Measurements from ENCODE around the gene DCP2. TPM values are rescaled to one million over a fixed set of nuclear protein-coding genes. Genes with fewer than 3 reads are reported as not detected.

DCP2 gene
- total and polyA plus RNA-seq, 3 donors from 2014 or later, result 19.8 to 36.8 (median 32.4) TPM

DNA sequence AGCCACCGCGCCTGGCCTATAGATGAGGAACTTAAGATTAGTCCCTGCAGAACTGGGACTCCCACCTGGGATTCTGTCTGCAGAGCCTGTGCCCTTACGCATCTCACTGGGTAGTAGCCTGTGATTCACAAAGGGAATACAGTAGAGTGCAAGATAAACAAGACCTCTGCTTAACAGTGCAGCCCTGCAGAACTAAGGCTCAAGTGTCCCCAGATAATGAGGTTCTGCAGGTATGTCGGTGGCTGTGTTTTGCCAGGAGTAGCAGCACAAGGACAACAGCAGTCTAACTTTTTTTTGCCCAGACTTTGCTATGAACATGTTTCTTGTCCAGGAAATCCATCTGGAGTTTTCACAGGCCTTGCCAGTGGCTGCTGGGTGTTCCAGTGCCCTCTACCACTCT lies 59.7 kb downstream of the DCP2 start:
- H3K27ac ChIP-seq, result no peak overlapping the region
- no peaks in the 10 kb centered on the region for H3K9me3 ChIP-seq
- WGBS, 2 donors, result 85 to 87% methylated on average over 1 to 4 of the region's 4 CpGs
- TF ChIP-seq, protein P1, sequence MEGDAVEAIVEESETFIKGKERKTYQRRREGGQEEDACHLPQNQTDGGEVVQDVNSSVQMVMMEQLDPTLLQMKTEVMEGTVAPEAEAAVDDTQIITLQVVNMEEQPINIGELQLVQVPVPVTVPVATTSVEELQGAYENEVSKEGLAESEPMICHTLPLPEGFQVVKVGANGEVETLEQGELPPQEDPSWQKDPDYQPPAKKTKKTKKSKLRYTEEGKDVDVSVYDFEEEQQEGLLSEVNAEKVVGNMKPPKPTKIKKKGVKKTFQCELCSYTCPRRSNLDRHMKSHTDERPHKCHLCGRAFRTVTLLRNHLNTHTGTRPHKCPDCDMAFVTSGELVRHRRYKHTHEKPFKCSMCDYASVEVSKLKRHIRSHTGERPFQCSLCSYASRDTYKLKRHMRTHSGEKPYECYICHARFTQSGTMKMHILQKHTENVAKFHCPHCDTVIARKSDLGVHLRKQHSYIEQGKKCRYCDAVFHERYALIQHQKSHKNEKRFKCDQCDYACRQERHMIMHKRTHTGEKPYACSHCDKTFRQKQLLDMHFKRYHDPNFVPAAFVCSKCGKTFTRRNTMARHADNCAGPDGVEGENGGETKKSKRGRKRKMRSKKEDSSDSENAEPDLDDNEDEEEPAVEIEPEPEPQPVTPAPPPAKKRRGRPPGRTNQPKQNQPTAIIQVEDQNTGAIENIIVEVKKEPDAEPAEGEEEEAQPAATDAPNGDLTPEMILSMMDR (IDR thresholded peaks at IDR 0.05), result no peak
- no peak for TF ChIP-seq POLR2A (IDR thresholded peaks at IDR 0.05)
- H3K27me3 ChIP-seq, result no peaks in the 10 kb centered on the region
- no peak for DNase-seq
- H3K4me1 ChIP-seq, result peaks cover 9% of the 10 kb centered on the region
- intact Hi-C loops (cut with DNase I; ENCODE audit: low total_unique reads), result no loop called here
- no peaks in the 10 kb centered on the region for H3K36me3 ChIP-seq (ENCODE audit: low read depth, missing control alignments)
- no peak overlapping the region for H3K4me3 ChIP-seq

DNA sequence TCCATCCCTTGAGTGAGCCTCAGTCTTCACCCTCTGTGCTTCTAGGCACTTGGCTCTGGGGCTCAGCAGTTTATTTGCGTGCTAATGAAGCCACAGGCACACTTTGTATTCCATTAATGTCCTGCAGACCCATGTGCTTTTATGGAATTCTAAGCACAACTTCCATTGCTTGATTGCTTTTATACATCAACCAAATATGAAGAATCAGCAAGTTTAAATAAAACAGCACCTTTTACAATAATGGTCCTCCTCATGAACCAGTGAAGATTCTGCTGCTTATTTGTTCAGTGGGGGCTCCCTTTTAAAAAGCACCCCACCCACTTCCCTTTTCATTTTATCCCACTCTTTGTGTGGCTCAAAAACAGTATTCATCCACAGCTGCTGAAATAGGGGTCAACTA lies 60.2 kb downstream of the DCP2 start:
- Histone ChIP-seq H3K4me3 (no peak overlapping the region), H3K9me3 (no peaks in the 10 kb centered on the region), H3K27me3 (no peaks in the 10 kb centered on the region), H3K4me1 (peaks cover 9% of the 10 kb centered on the region), H3K36me3 (ENCODE audit: low read depth, missing control alignments) (no peaks in the 10 kb centered on the region), H3K27ac (no peak overlapping the region)
- DNase-seq, result no peak
- WGBS, 2 donors, result 88 to 95% methylated on average over 1 of the region's 1 CpG
- intact Hi-C loops (cut with DNase I; ENCODE audit: low total_unique reads), result no loop called here
- TF ChIP-seq POLR2A (IDR thresholded peaks at IDR 0.05), result no peak
- TF ChIP-seq, protein P1 (IDR thresholded peaks at IDR 0.05), result no peak

DNA sequence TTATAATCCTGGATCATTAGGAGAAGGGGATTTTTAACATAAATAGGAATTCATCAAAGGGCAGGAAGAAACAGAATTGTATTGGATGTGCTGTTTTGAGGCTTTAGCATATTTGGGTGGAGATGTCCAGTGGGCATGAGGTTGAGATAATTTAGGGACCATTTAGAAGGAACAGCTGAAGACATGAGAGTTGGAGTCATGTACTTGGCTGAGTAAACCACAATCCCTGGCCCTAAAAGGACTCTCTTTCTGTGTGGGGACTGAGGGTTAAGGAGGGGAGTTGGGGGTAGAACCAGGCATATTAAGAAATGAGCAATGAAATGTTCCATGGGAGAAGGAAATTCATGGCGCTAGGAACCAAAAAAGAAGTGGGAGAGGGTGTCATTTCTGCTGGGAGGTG lies 61.5 kb downstream of the DCP2 start:
- no peaks in the 10 kb centered on the region for H3K27me3 ChIP-seq
- intact Hi-C loops (cut with DNase I; ENCODE audit: low total_unique reads), result no loop called here
- no peaks in the 10 kb centered on the region for H3K9me3 ChIP-seq
- no peak overlapping the region for H3K4me3 ChIP-seq
- no peaks in the 10 kb centered on the region for H3K36me3 ChIP-seq (ENCODE audit: low read depth, missing control alignments)
- WGBS, 2 donors, result 97 to 100% methylated on average over 1 of the region's 1 CpG
- no peak for TF ChIP-seq POLR2A (IDR thresholded peaks at IDR 0.05)
- TF ChIP-seq, protein P1 (IDR thresholded peaks at IDR 0.05), result no peak
- H3K27ac ChIP-seq, result no peak overlapping the region
- DNase-seq, result no peak
- H3K4me1 ChIP-seq, result peaks cover 2% of the 10 kb centered on the region

DNA sequence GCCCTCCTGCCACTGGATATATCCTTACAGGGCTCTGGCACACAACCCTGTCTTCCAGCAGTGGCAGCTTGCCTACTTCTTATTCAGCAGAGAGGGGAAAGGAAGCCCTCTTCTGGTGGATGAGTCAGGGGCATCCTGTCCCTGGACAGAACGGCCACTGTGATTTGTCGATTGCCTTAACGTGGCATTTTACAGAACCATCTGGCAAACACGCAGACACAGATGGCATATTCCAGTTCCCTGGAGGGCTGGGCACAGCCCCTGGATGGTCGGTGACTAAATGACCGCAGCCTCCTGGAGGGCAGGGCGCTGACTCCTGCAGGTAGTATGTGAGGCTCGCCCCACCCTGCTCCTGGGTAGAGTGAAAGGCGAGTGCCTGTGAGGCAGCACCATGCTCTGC lies 62.1 kb downstream of the DCP2 start:
- H3K4me3 ChIP-seq, result no peak overlapping the region
- 84 to 96% methylated on average over 5 to 9 of the region's 9 CpGs for WGBS, 2 donors
- no peaks in the 10 kb centered on the region for H3K9me3 ChIP-seq
- no peaks in the 10 kb centered on the region for H3K27me3 ChIP-seq
- no peak for TF ChIP-seq POLR2A (IDR thresholded peaks at IDR 0.05)
- TF ChIP-seq, protein P1 (IDR thresholded peaks at IDR 0.05), result no peak
- no peaks in the 10 kb centered on the region for H3K36me3 ChIP-seq (ENCODE audit: low read depth, missing control alignments)
- no peak for DNase-seq
- H3K4me1 ChIP-seq, result no peaks in the 10 kb centered on the region
- intact Hi-C loops (cut with DNase I; ENCODE audit: low total_unique reads), result no loop called here
- no peak overlapping the region for H3K27ac ChIP-seq

DNA sequence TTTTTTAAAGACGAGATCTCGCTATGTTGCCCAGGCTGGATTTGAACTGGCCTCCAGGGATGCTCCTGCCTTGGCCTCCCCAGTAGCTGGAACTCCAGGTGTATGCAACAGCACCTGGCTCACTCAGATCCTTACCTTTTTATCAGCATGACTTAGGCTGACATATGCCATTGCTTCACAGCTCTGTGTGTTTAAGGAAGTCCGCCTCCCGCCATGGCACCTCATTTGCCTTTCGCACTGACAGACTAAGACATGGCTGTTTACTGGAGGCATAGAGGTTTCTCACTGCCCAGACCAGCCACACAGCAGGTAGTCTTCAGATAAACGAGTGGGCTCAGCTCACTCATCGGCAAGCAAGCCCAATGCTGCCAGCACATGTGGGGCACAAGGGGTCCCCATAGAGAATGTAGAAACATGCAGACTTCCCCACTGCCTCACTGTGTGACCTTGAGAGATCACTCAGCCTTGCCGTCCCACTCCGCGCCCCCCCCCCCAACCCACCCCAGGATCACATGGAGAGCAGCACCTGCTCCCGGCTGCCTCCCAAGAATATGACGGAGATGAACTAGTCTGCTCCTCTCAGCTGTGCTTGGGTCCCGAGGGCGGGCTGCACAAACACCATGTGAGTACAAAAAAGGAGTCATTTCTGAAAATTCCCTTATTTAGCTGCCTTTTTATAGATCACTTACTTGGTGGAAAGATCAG lies 62.8 kb downstream of the DCP2 start:
- no peak for TF ChIP-seq POLR2A (IDR thresholded peaks at IDR 0.05)
- TF ChIP-seq, protein P1 (IDR thresholded peaks at IDR 0.05), result no peak
- WGBS, 2 donors, result 84 to 89% methylated on average over 14 of the region's 14 CpGs
- Histone ChIP-seq H3K9me3 (no peaks in the 10 kb centered on the region), H3K27ac (no peak overlapping the region), H3K36me3 (ENCODE audit: low read depth, missing control alignments) (no peaks in the 10 kb centered on the region), H3K4me3 (no peak overlapping the region), H3K27me3 (no peaks in the 10 kb centered on the region), H3K4me1 (no peaks in the 10 kb centered on the region)
- DNase-seq, result no peak
- intact Hi-C loops (cut with DNase I; ENCODE audit: low total_unique reads), result no loop called here
